GM18861 (cell line): ENCODE results near the gene VGLL3.
A peak's percentile ranks its signal among the peaks of the same experiment; 100 is the strongest.
"Not testable (repeated sequence)": the region's sequence is repeated elsewhere in the genome, so short reads cannot be mapped to it uniquely, and the experiment has no call there.

Experiments used
- ATAC-seq: cut with Tn5 transposase; IDR thresholded peaks from one replicate; pipeline ENCODE4 v1.9.1; 2021; ENCODE audit not compliant: unreplicated experiment

Gene VGLL3

GRCh38 chr3:86989611-86990010 is 1.3 kb downstream of the VGLL3 start:
- no peak for ATAC-seq

GRCh38 chr3:86989006-86989405 is 1.9 kb downstream of the VGLL3 start:
- ATAC-seq: no peak

GRCh38 chr3:86988235-86988634 is 2.7 kb downstream of the VGLL3 start:
- ATAC-seq: no peak

- no peak for ATAC-seq
These were observed 3.6 kb downstream of the VGLL3 start for GRCh38 chr3:86987421-86987715.

GRCh38 chr3:86986671-86987420 is 4.1 kb downstream of the VGLL3 start:
- ATAC-seq: no peak

- ATAC-seq: no peak
These were observed 5.6 kb downstream of the VGLL3 start for GRCh38 chr3:86985181-86985826.

GRCh38 chr3:86984271-86984670 is 6.7 kb downstream of the VGLL3 start:
- no peak for ATAC-seq

GRCh38 chr3:86982883-86983282 is 8.1 kb downstream of the VGLL3 start:
- no peak for ATAC-seq

- ATAC-seq: no peak
These were observed 12.8 kb downstream of the VGLL3 start for GRCh38 chr3:86978111-86978551.

- no peak for ATAC-seq
These were observed 14.7 kb downstream of the VGLL3 start for GRCh38 chr3:86976219-86976618.

- not testable (repeated sequence) for ATAC-seq
These were observed 16.8 kb downstream of the VGLL3 start for GRCh38 chr3:86974177-86974576.

- ATAC-seq: no peak
These were observed 17.5 kb downstream of the VGLL3 start for GRCh38 chr3:86973440-86973839.

- peak; percentile 67 for ATAC-seq
These were observed 21.3 kb downstream of the VGLL3 start for GRCh38 chr3:86969500-86970189.

- no peak for ATAC-seq
These were observed 22.6 kb downstream of the VGLL3 start for GRCh38 chr3:86968244-86968932.

- no peak for ATAC-seq
These were observed 23.9 kb downstream of the VGLL3 start for GRCh38 chr3:86967062-86967461.

- no peak for ATAC-seq
These were observed 25.8 kb downstream of the VGLL3 start for GRCh38 chr3:86965166-86965565.

- no peak for ATAC-seq
These were observed 27.3 kb downstream of the VGLL3 start for GRCh38 chr3:86963611-86964010.

GRCh38 chr3:86961297-86961696 is 29.7 kb downstream of the VGLL3 start:
- ATAC-seq: no peak

GRCh38 chr3:86960550-86960949 is 30.4 kb downstream of the VGLL3 start:
- ATAC-seq: no peak

GRCh38 chr3:86958534-86958933 is 32.4 kb downstream of the VGLL3 start:
- no peak for ATAC-seq

- no peak for ATAC-seq
These were observed 36.2 kb downstream of the VGLL3 start for GRCh38 chr3:86954747-86955146.

- no peak for ATAC-seq
These were observed 36.7 kb downstream of the VGLL3 start for GRCh38 chr3:86954226-86954625.
